Measurements from ENCODE around the gene SDCBP2.

The SDCBP2 gene

GRCh38 chr20:1371202-1371782, 42.4 kb upstream of the SDCBP2 start:
- TF ChIP-seq, protein P1, sequence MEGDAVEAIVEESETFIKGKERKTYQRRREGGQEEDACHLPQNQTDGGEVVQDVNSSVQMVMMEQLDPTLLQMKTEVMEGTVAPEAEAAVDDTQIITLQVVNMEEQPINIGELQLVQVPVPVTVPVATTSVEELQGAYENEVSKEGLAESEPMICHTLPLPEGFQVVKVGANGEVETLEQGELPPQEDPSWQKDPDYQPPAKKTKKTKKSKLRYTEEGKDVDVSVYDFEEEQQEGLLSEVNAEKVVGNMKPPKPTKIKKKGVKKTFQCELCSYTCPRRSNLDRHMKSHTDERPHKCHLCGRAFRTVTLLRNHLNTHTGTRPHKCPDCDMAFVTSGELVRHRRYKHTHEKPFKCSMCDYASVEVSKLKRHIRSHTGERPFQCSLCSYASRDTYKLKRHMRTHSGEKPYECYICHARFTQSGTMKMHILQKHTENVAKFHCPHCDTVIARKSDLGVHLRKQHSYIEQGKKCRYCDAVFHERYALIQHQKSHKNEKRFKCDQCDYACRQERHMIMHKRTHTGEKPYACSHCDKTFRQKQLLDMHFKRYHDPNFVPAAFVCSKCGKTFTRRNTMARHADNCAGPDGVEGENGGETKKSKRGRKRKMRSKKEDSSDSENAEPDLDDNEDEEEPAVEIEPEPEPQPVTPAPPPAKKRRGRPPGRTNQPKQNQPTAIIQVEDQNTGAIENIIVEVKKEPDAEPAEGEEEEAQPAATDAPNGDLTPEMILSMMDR (IDR thresholded peaks at IDR 0.05; ENCODE audit: low read depth, low read length, missing control alignments): no peak
- H3K4me3 ChIP-seq (ENCODE audit: low read depth, low read length): no peak overlapping the region
- in situ Hi-C loops (cut with HindIII; ENCODE audit: low sequenced_read_pairs): no loop called here
- DNase-seq (ENCODE audit: low read depth): no peak

DNA sequence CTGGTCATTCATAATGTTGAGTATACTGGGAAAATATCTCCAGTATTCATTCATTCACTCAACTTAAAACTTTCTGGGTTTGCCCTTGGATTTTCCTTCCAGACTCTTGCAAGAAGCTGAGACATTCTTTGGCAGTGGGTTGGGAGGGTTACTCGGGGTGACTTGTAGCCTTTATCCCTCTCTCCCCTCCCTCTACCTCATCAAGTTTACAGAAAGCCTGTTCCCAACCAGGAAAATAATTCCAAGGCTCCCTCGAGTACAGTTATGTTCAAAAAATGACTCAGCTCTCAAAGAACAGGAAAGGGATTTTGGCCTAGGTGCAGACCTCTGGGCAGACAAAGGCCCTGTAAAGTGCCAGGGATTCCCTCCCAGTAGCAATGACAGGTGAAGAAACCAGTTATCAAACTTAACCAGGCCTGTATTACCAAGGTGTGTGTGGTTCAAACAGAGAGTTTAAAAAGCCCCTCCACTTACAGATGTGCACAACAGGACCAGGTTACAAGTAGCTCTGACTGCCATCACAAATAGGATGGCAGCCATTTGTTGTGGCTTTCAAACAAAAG, 41.7 kb upstream of the SDCBP2 start:
- no peak for DNase-seq (ENCODE audit: low read depth)
- TF ChIP-seq, protein P1 (IDR thresholded peaks at IDR 0.05; ENCODE audit: low read depth, low read length, missing control alignments): no peak

DNA sequence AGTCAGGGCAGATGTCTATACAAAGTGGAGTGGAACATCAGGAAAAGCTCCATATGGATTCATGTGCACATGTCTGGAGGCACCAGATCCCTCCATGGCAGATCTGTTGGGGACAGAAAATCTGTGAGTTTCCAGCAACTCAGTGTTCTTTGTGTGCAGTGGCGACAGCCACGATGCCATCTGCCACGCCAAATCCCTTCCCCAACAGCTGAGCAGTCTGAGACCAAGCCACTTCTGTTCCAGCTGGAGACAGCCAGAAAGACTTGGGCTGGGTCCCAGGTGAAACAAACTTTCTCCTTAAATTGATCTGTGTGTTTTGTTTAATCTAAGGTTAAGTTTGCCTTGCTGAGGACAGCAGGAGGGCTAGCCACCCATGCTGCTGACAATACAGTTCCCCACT, 41.0 kb upstream of the SDCBP2 start:
- DNase-seq (ENCODE audit: low read depth): no peak
- TF ChIP-seq, protein P1 (IDR thresholded peaks at IDR 0.05; ENCODE audit: low read depth, low read length, missing control alignments): no peak
- in situ Hi-C loops (cut with HindIII; ENCODE audit: low sequenced_read_pairs): no loop called here
- H3K4me3 ChIP-seq (ENCODE audit: low read depth, low read length): no peak overlapping the region

More for the DNA sequence above, 41.7 kb upstream of the SDCBP2 start:
- in situ Hi-C loops (cut with HindIII; ENCODE audit: low sequenced_read_pairs): no loop called here
- H3K4me3 ChIP-seq (ENCODE audit: low read depth, low read length): no peak overlapping the region

- TF ChIP-seq, protein P1 (IDR thresholded peaks at IDR 0.05; ENCODE audit: low read depth, low read length, missing control alignments): no peak
- DNase-seq (ENCODE audit: low read depth): no peak
- H3K4me3 ChIP-seq (ENCODE audit: low read depth, low read length): no peak overlapping the region
- in situ Hi-C loops (cut with HindIII; ENCODE audit: low sequenced_read_pairs): no loop called here
These were observed 39.7 kb upstream of the SDCBP2 start for GRCh38 chr20:1368448-1369199.

- no peak for DNase-seq (ENCODE audit: low read depth)
- in situ Hi-C loops (cut with HindIII; ENCODE audit: low sequenced_read_pairs): no loop called here
- no peak overlapping the region for H3K4me3 ChIP-seq (ENCODE audit: low read depth, low read length)
- TF ChIP-seq, protein P1 (IDR thresholded peaks at IDR 0.05; ENCODE audit: low read depth, low read length, missing control alignments): no peak
These were observed 38.5 kb upstream of the SDCBP2 start for GRCh38 chr20:1367479-1367878.

DNA sequence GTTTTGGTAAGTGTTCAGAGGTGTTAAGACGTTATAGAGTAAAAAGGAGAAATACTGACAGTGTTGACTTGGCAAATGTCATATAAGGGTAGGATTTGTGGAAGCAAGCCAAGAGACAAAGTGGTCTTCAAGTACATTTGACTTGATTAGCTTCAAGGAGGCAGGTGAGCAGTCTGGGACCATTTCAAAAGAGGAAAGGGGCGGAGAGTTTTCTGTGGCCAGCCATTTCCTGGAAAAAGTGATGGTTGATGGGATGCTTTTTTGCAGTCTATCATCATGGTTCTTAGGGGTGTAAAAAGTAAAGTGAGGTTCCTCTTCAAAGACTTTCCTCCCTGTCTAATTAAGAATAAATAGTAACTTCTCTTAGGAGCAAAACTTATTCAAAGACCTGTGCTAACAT, 35.2 kb upstream of the SDCBP2 start:
- no peak for DNase-seq (ENCODE audit: low read depth)
- in situ Hi-C loops (cut with HindIII; ENCODE audit: low sequenced_read_pairs): no loop called here
- no peak overlapping the region for H3K4me3 ChIP-seq (ENCODE audit: low read depth, low read length)
- TF ChIP-seq, protein P1 (IDR thresholded peaks at IDR 0.05; ENCODE audit: low read depth, low read length, missing control alignments): no peak

Data from astrocyte of the cerebellum (primary cell).